Stomach (tissue), 4 donors: Measurements from ENCODE around the gene NECTIN3.

Source experiments
- CTCF ChIP-seq, 7 experiments: fragments of 450-650 bp in 4 of 7; fragments of 200-600 bp in 3 of 7; sonication (generic) in 3 of 7; IDR thresholded peaks; one replicate each; pipeline ENCODE4 v1.5.1; 2016 to 2019; ENCODE audit warnings: antibody characterized with exemption in 7 of 7, control low read depth in 2 of 7, mild to moderate bottlenecking in 1 of 7
- POLR2A ChIP-seq, 4 donors: fragments of 450-650 bp; IDR thresholded peaks; one replicate each; pipeline ENCODE4 v1.6.1; 2016; ENCODE audit warnings: antibody characterized with exemption in 4 of 4, control low read depth in 2 of 4, mild to moderate bottlenecking in 1 of 4, moderate library complexity in 1 of 4
- POLR2AphosphoS5 ChIP-seq, 3 donors: sonication (generic); formaldehyde crosslinking; IDR thresholded peaks; one replicate each; pipeline ENCODE4 v1.6.1; 2016; ENCODE audit warnings: antibody characterized with exemption in 3 of 3

GRCh38 chr3:111112913-111113312 is 41.3 kb downstream of the NECTIN3 start:
- TF ChIP-seq CTCF (IDR thresholded peaks at IDR 0.05) (no peak), POLR2A (IDR thresholded peaks at IDR 0.05) (no peak), POLR2AphosphoS5 (IDR thresholded peaks at IDR 0.05) (no peak)
